Activated T-helper 1 cell treated with anti-CD3 and anti-CD28 coated beads, Interleukin-2, amount 50 U/mL, for 16 hours (primary cell): Measurements from ENCODE around the gene GHR.
"Not testable (repeated sequence)": the region's sequence is repeated elsewhere in the genome, so short reads cannot be mapped to it uniquely, and the experiment has no call there.

Experiments used
- DNase-seq, 2 donors: peaks; one replicate each; pipeline ENCODE4 v3.0.0-alpha.2; 2020; ENCODE audit warnings: low read depth in 1 of 2, low spot score in 1 of 2

Gene GHR

DNA sequence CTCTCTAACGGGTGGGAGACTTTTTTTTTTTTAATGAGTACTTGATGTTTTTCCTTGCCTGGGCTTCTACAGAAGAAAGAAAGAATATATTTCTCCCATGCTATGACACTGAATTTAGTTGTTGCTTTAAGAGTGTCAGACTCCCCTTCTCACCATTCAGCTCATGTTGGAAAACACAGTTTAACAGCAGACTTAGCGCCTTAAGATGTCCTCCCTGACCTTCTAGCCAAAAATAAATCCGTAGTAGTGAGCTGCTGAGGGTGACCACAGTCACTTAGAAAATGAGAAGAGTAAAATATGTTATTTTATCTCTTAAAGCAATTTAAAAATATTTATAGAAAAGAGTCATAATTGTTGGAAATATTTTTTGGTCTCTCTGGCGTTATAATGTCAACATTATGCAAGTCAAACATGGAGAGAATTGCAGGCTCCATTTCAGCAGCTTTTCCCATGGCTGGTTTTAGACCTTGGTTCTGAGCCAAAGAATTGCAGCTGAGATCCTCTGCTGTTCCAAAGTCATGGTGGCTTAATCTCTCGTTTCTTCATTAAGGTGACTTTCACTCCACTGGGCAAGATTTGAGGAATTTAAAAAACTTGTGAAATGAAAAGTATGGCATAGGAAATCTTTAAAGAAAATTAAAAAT is 143.5 kb downstream of the GHR start:
- no peak for DNase-seq

DNA sequence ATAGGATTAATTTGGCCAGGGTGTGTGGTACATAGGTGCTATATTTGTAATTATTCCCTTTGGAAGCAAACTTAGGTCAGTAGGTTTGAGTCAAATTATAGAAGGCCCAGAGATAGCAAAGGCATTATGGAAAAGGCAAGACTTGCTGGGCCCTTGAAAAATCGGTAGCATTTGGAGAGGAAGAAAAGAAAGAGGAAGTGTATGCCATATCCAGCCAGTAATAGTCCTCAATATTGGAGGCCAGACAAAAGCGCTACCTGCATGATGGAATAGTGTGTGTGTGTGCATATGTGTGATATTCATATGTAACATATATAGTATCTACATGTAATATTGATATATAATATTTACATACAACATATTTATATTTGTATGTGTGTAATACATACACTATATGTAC is 146.1 kb downstream of the GHR start:
- DNase-seq, result no peak

DNA sequence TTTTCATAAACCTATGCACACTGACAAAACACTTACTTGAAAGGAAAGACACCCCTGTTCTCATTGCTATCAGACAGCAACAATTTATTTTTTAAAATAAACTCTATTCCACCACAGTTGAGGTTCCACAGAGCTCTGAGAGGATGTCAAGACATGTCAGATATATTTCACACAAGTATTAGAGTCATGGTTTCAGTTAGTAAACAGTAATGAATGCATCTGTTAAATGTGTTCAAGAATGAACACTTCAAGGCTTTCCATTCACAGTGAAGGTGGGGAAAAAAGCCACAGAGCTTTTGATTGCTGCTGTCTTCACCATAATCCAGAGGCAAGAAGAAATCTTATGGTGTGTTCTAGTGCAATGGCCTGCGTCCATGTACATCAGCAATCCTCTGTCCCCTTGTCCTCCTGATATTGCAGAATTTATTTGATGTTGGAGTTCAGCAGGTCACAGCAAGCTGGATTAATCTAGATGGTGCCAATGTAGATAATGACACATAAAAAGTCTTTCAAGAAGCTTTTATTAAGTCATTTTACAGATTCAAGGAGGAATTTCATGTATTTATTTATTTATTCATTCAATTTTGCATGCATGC is 146.8 kb downstream of the GHR start:
- DNase-seq, result no peak

DNA sequence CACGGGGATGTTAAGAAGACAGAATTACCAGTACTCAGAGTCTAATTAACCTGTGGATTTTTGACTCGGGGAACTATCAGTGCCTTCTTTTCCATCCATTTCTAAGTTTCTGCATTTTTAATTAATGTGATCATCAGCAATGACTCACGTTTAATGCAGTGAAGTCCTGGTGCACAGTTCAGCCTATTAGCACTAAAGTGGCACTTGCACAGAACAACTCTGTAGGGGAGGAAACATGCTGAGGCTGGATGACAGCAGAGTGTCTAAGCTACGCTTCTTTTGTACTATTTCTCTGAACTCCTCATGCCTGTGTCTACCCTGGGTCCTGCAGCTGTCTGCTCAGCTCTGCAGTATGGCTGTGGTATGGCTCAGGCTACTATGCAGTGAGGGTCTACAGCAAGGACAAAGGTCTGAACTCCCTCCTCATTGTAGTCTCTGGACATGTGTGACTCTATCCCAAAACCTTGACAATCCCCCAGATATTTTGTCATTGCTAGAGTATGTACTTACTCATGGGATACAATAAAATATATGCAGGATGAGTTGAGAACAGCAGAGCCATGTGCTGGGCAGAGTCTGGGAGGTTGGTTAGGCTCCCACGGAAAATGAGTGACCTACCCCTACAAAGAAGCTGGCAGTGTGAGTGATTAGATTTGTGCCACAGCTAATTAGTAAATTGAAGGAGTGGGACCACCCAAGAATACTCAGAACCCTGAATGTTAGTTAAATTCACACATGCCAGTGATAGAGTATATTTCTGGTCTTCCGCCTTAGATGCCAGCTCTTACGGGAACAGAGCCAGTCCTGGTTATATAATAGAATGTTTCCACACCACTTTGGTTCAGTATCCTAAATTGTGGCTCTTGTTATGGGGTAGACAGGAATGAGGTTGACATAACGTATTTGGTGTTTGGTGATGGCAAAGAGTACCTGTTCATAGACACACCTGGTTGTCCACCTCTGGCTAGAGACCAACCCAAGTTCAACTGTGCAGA is 148.0 kb downstream of the GHR start:
- DNase-seq, result no peak

DNA sequence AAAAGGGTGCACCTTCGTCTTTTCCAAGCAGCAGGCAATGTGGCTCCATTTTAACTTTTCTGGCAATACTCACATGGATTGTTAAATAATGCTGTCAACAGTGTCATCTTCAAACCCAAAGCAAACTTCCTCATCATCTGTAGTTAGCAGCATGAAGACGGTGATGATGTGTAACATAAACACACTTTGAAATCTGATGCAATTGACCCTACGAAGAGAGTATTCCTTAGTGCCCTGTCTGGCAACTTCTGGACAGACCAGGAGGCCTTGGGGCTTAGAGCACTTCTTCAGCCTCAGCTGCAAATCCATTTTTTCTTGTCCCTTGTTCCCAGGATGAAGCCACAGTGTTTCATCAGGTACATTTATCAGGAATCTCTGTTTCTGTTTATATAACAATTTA is 149.1 kb downstream of the GHR start:
- no peak for DNase-seq

DNA sequence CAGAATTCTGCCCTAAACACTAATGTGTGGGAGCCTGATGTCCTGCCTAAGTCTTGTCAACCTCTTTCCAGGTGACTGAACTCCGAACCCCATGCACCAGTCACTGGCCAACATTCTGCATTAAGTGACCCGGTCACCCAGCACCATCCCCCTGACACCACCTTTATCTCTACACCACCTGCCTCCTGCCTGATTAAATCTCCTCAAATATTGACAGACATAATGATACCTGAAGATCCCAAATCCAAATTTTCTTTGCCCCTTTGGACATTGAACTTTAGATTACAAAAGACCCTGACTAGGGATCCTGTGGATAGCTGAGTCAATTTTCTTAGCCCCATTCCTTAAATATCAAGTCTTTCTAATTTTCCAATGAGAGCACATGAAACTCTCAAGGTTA is 150.1 kb downstream of the GHR start:
- no peak for DNase-seq

DNA sequence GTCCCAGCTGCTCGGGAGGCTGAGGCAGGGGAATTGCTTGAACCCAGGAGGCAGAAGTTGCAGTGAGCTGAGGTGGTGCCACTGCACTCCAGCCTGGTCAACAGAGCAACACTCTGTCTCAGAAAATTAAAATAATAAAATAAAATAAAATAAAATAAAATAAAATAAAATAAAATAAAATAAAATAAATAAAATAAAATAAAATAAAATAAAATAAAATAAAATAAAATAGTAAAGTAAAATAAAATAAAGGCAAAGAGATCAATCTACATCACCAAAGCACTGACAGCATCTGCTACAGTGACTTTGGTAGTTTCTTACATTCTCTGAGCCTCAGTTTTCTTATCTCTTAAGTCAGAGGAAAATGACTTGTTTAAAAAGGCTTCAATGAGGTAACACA is 152.7 kb downstream of the GHR start:
- DNase-seq, result not testable (repeated sequence)

DNA sequence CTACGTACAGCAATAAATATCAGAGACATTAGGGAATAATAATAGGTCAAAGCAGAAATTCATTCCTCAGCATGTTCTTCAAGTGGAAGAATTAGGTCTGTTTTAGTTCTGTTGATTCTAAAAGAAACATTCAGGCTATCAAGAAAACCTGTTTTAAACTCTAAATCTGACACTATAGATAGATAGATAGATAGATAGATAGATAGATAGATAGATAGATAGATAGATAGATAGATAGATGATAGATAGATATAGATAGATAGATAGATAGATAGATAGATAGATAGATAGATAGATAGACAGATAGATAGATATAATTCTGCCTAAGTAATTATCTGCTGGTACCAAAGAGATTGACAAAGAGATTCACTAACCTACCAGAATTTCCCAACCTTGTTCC is 155.7 kb downstream of the GHR start:
- not testable (repeated sequence) for DNase-seq

DNA sequence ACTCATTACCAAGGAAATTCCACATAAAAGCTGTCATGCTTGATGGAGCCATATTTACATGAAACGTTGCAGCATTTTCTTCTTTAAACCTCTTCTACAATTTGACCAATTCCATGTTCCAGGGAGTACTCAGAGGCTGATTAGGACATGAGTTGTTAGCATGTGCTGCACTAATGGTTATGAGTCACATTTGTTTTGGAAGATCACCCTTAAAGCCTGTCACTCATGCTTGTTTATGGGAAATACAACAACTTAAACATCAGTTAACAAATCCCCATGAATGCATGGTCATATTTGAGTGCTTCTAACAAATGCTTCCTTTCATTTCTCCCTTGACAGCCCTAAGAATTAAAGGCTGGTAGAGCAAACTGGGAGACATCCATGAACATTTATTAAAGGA is 156.1 kb downstream of the GHR start:
- no peak for DNase-seq

DNA sequence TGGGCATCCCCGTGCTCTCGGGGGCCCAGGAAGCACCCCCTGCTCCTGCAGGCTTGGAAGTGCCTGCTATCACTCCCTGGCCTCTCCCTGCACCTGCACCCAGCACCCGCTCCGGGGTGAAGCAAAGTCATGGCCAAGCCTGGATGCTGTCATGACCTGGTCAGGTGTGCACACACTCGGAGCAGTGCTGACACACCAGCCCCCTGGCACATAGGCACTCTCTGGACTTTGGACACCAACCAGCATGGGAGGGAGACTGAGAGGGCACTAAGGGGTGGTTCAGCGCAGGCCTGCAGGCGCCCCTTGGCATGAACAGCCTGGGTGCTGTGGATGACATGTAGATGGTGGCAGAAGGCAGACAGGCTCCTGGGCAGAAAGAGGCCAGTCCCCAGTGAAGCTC is 158.6 kb downstream of the GHR start:
- no peak for DNase-seq

DNA sequence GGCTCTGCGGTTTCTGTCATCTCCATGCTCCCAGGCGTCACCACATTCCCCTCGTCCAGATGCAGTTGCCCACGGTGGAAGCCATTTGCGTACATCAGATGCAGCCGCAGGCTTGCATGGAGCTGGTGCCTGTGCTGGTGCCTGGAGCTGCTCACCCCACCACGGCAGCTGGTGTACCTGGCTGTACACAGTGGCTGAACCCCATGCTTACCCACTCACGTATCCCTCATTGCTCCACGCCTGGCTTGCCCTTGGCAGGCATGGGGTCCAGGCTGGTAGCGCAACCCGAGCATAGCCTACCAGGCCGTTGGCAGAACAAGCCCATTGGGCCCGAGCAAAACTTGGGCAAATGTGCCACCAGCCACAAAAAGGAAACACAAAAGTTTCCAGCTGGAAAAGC is 159.5 kb downstream of the GHR start:
- DNase-seq, result no peak

DNA sequence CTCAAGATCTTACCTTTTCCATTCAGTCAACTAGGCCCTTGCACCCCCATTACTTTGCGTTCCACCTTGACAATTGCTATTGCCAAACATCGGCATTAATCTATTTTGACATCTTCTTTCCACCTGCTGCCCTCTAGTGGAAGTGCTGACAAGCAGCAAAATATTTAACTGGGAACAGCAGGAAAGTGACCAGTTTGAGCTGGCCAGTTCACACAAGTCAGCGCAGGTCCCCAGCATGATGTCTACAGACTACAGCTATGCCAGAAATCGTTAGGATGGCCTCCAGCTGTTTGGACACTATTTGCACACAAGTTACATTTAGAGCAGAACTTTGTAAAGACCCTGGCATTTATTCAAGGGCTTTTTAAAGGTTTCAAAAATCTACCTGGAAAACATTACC is 160.1 kb downstream of the GHR start:
- DNase-seq, result no peak

DNA sequence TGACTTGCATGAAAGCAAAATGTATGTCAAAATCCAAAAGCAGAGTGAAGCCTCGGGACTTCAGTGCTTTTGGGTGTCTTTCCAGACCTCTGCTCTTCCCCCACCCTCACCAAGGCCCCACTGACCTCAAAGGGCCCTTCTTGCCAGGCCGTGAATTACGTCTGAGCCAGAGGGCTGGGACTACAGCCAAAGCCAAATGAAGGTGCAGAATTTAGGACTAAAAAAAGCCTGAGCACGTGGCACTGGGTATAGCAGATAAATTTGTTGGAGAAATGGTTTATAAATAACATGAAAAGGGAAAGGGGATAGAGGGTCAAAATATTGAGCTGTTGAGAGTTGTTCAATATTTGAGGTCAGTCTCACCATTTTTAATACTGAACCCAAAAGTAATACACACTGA is 163.4 kb downstream of the GHR start:
- no peak for DNase-seq

DNA sequence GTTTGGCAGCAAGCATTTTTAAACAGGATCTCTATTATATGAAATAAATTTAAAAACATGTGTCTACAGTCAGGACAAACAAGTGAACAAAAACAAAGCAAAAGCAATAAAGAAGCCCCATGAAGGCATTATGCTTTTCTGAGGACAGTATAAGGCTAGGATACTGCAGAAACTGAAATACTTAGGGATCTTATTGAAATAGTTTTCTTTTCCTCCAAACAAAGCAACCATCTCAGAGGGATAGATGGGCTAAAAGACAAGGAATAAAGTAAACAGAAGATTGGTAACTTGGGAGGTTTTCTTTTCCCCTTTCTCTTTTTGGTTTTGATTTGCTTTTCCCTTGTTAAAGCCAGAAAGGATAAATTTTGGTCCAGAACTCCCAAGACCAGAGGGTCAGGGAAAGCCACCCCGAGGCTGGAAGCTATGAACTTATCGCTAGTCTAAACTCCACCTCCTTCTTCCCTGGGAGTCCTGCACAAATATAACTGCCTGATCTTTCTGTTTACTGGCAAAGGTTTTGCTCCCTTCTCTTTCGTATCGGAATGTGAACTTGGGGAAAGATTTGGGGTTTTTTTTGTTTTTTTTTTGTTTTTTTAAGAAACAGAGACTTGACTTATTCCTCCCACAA is 164.0 kb downstream of the GHR start:
- no peak for DNase-seq

DNA sequence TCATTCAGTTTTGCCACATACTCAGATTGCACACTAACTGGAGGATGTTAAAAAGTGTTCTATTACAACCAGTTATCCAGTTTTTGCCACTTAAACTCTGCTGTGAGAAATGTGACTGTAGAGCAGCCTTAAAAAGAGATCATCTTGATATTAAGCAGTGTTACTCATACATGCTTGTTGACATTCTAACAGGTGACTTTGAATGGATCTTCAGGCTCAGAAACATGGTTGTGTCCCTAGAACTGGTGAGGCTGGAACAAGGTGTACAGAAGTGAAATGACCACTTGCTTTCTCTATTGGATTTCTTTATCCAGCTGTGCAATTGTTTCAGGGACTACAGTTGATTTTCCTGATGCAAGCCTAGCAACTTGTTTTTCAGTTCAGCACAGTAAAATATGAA is 167.3 kb downstream of the GHR start:
- DNase-seq, result no peak

DNA sequence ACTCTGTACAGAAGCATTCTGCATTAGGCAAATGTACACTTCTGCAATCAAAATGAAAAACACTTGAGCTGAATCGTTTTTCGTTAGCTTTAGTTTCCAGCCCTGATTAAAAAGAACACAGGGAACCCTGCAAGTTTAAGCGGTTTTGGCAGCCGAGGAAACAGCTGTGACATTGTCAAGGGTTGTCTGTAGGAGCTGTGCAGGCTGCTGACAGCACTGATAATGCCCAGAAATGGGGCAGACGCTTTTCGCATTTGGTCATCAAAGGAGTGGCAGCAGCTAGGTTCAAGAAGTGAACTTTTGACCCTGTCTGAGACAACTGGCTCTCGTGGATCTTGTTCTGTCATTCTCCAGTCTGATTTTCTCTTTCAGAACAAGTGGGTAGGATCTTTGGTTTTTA is 167.8 kb downstream of the GHR start:
- no peak for DNase-seq

DNA sequence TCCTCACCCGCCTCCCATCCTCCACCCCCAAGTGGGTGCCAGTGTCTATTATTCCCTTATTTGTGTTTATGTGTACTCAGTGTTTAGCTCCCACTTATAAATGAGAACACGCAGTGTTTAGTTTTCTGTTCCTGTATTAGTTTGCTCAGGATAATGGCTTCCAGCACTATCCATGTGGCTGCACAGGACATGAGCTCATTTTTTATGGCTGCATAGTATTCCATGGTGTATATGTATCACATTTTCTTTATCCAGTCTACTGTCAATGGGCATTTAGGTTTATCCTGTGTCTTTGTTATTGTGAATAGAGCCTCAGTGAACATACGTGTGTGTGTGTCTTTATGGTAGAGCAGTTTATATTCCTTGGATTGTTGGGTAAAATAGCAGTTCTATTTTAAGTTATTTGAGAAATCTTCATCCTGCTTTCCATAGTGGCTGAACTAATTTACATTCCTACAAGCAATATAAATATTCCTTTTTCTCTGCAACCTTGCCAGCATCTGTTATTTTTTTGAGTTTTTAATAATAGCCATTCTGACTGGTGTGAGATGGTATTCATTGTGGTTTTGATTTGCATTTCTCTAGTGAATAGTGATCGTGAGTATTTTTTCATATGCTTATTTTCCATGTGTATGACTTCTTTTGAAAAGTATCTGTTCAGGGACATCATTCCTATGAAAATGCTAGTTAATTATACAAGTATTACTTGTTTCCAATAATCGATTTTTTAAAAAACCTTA is 169.3 kb downstream of the GHR start:
- DNase-seq, result no peak

DNA sequence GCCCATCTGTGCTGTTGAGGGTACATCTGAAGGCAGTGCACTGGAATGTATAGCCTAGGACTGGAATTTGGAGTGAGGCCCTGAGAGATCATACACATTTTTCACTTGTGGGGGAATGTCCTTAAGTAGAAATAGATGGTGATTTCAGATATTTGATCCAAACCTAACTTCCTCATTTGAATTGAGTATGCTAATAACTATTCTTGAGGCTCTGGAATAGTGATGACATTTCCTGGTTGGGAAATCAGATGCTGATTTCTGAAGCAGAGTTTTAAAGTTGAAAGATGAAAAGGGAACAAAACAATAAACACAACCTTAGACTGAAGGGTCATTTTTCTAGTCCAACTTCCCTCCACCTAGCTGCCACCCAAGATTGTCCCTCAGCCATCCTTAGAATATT is 170.4 kb downstream of the GHR start:
- DNase-seq, result no peak

DNA sequence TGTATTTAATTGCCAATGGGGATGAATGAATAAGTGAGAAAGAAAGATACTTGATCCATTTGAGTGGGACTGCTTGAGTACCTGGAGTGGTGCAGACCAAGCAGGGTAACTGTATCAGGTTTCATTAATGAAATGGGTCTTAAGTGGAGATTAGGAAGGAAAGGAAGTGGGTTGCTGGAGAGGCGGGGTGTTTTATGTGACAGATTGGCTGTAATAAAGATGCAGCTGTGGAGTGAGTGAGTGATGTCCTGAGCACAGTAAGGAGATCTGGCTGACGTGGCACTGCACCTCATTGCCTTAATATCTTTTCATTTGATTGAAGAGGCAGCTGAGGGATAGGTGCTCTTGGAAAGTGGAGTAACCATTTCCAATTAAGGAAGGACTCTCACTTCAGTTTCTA is 172.4 kb downstream of the GHR start:
- DNase-seq, result no peak

DNA sequence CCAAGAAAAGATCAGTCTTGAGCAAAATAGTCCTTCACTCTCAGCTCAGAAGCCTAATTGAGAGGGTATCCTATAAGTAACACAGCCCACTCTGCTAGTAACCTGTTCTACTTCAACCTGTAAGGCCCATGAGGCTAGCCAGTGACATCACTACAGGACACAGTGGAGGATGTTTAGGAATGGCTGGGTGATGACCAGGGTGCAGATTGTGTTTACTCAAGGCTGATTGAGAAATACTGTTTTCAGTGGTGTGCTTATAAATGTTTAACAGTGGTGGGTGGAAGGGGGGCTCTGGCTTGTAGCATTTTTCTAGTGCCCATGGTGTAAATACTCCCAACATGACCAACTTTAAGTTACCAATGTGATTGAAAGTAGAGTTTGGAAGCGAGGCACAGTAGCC is 173.6 kb downstream of the GHR start:
- no peak for DNase-seq

DNA sequence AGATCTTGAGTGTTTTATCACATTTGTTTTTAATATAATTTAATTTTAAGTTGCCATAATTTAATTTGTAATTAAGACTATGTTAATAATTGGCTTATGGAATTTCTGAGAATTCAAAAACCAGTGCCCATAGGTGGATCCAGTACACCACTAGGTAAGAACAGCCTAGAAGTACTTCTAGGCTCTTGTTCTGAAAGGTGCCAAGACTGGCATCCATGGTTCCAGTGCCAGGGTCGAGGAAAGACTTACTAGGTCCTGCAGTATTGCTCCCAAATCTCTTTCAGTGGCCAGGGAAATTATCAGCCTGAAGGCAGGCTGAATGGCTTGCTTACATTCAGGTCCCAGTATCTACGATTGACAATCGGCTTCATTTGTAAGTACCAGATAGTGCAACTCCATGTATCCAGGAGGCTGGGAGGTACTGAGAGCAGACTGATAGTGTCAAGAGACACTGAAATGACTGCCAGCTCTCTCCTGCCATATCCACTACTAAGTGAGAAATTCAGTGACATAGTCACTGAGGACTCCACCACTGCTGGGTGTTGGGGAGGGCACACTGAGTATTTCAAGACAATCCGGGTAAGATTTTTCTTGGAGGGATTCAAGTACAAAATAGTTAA is 174.2 kb downstream of the GHR start:
- no peak for DNase-seq
